ENCODE measurements around the gene CLEC1A.

The CLEC1A gene

GRCh38 chr12:10132850-10133370 is 34.1 kb upstream of the CLEC1A start:
- POLR2A ChIA-PET = no interaction called here
- no peak for TF ChIP-seq CTCF (IDR thresholded peaks at IDR 0.05; ENCODE audit: control extremely low read depth, extremely low read depth, low read depth, missing control alignments)
- DNase-seq (ENCODE audit: extremely low spot score) = no peak
- CTCF ChIA-PET = interaction anchor here (0.9 to 1.0 kb wide), 2 partner anchors 186 to 382 kb away, joined by 3 read pairs; no protein-coding TSS in a partner anchor

- CTCF ChIA-PET = interaction anchor here (1.2 to 2.4 kb wide), 2 partner anchors 9 to 383 kb away, joined by 3 to 12 read pairs; no protein-coding TSS in a partner anchor
- TF ChIP-seq CTCF (IDR thresholded peaks at IDR 0.05; ENCODE audit: control extremely low read depth, extremely low read depth, low read depth, missing control alignments) = no peak
- POLR2A ChIA-PET = no interaction called here
- DNase-seq (ENCODE audit: extremely low spot score) = no peak
These were observed 32.4 kb upstream of the CLEC1A start for GRCh38 chr12:10131111-10131690.

GRCh38 chr12:10130042-10130441 is 31.3 kb upstream of the CLEC1A start, which contains the start of gene CLEC7A:
TSS of gene CLEC7A (minus strand) at chr12:10130199. CDS start at chr12:10130082, 117 bp downstream.
- DNase-seq (ENCODE audit: extremely low spot score) = peak; percentile 47
- ChIA-PET CTCF (interaction anchor here (1.3 to 2.4 kb wide), 2 partner anchors 10 to 23 kb away, joined by 8 to 12 read pairs; no protein-coding TSS in a partner anchor), POLR2A (no interaction called here)
- TF ChIP-seq CTCF (IDR thresholded peaks at IDR 0.05; ENCODE audit: control extremely low read depth, extremely low read depth, low read depth, missing control alignments) = no peak

GRCh38 chr12:10128687-10129086 is 29.9 kb upstream of the CLEC1A start:
- ChIA-PET CTCF (interaction anchor here (1.4 to 1.5 kb wide), 2 partner anchors 8 to 25 kb away, joined by 5 to 6 read pairs; no protein-coding TSS in a partner anchor), POLR2A (no interaction called here)
- TF ChIP-seq CTCF (IDR thresholded peaks at IDR 0.05; ENCODE audit: control extremely low read depth, extremely low read depth, low read depth, missing control alignments) = no peak
- DNase-seq (ENCODE audit: extremely low spot score) = no peak

- ChIA-PET CTCF (interaction anchor here (1.5 kb wide), 2 partner anchors 8 to 26 kb away, joined by 3 to 4 read pairs; no protein-coding TSS in a partner anchor), POLR2A (no interaction called here)
- DNase-seq (ENCODE audit: extremely low spot score) = no peak
- no peak for TF ChIP-seq CTCF (IDR thresholded peaks at IDR 0.05; ENCODE audit: control extremely low read depth, extremely low read depth, low read depth, missing control alignments)
These were observed 27.6 kb upstream of the CLEC1A start for GRCh38 chr12:10126413-10126812.

- ChIA-PET POLR2A (no interaction called here), CTCF (no interaction called here)
- no peak for TF ChIP-seq CTCF (IDR thresholded peaks at IDR 0.05; ENCODE audit: control extremely low read depth, extremely low read depth, low read depth, missing control alignments)
- no peak for DNase-seq (ENCODE audit: extremely low spot score)
These were observed 23.9 kb upstream of the CLEC1A start for GRCh38 chr12:10122689-10123088.
